Keratinocyte (primary cell): ENCODE measurements around the gene ZNF205. TPM values are rescaled to one million over a fixed set of nuclear protein-coding genes. Genes with fewer than 3 reads are reported as not detected.

Source experiments
- DNase-seq: peaks from one replicate; pipeline ENCODE4 v3.0.0-alpha.2; 2011; ENCODE audit warnings: low read depth, missing footprints, low spot score
- FAIRE-seq: peaks from 2 replicates; lab custom pipeline; 2011; peaks lifted over from hg19 to GRCh38; lab: Jason Lieb, UNC
- H2AFZ ChIP-seq: 2 replicates; pipeline ENCODE4 v1.6.0; 2012; ENCODE audit warnings: low read length, control low read depth, inconsistent platforms; ENCODE audit not compliant: control insufficient read depth
- H3K27ac ChIP-seq: 2 replicates; pipeline ENCODE4 v1.5.1; 2011; ENCODE audit warnings: low read length; ENCODE audit not compliant: control insufficient read depth, insufficient read depth
- H3K27me3 ChIP-seq: 3 replicates; pipeline ENCODE4 v1.6.0; 2011; ENCODE audit warnings: low read length; ENCODE audit not compliant: control insufficient read depth, insufficient read depth; ENCODE audit errors: extremely low read depth
- H3K36me3 ChIP-seq, 2 experiments: 2 replicates in 1 of 2; 3 replicates in 1 of 2; pipeline ENCODE4 v1.5.1; 2011; ENCODE audit warnings: low read length in 2 of 2, mild to moderate bottlenecking in 1 of 2; ENCODE audit not compliant: control insufficient read depth in 2 of 2, insufficient read depth in 2 of 2; ENCODE audit errors: extremely low read depth in 1 of 2
- H3K4me1 ChIP-seq: 3 replicates; pipeline ENCODE4 v1.5.1; 2011; ENCODE audit warnings: low read length; ENCODE audit not compliant: control insufficient read depth, insufficient read depth; ENCODE audit errors: extremely low read depth
- H3K4me2 ChIP-seq: 3 replicates; pipeline ENCODE4 v1.6.0; 2011; ENCODE audit warnings: low read depth, low read length; ENCODE audit not compliant: control insufficient read depth, insufficient read depth; ENCODE audit errors: extremely low read depth
- H3K4me3 ChIP-seq, 3 experiments: fragments of 200-600 bp in 1 of 3; sonication (generic) in 1 of 3; 2 replicates in 2 of 3; 3 replicates in 1 of 3; pipeline ENCODE4 v1.5.1; 2011 to 2016; ENCODE audit warnings: low read length in 3 of 3, mild to moderate bottlenecking in 3 of 3, control low read depth in 2 of 3, inconsistent platforms in 1 of 3, low read depth in 1 of 3, mixed read lengths in 1 of 3, mixed run types in 1 of 3, moderate library complexity in 1 of 3; ENCODE audit not compliant: control insufficient read depth in 2 of 3, insufficient read depth in 2 of 3; ENCODE audit errors: extremely low read depth in 1 of 3
- H3K79me2 ChIP-seq: 2 replicates; pipeline ENCODE4 v1.6.0; 2012; ENCODE audit warnings: low read length; ENCODE audit not compliant: control insufficient read depth, insufficient read depth
- H3K9ac ChIP-seq: 3 replicates; pipeline ENCODE4 v1.6.0; 2011; ENCODE audit warnings: low read length; ENCODE audit not compliant: control insufficient read depth, insufficient read depth; ENCODE audit errors: extremely low read depth
- H3K9me1 ChIP-seq: 3 replicates; pipeline ENCODE4 v1.6.0; 2011; ENCODE audit warnings: low read length; ENCODE audit not compliant: control insufficient read depth, insufficient read depth; ENCODE audit errors: extremely low read depth
- H3K9me3 ChIP-seq: 2 replicates; pipeline ENCODE4 v1.5.1; 2012; ENCODE audit warnings: low read depth, low read length; ENCODE audit not compliant: control insufficient read depth
- H4K20me1 ChIP-seq: 3 replicates; pipeline ENCODE4 v1.6.0; 2011; ENCODE audit warnings: low read length; ENCODE audit not compliant: control insufficient read depth, insufficient read depth; ENCODE audit errors: extremely low read depth
- EZH2 ChIP-seq: IDR thresholded peaks from one replicate; pipeline ENCODE4 v1.6.1; 2012; ENCODE audit warnings: inconsistent platforms, mild to moderate bottlenecking, low read length, moderate library complexity
- dilution Hi-C: fragments of 300-500 bp; cut with MboI; formaldehyde crosslinking; loops from one replicate; pipeline ENCODE4 v1.7.0; 2020; ENCODE audit warnings: low sequenced_read_pairs; ENCODE audit not compliant: extremely low pct_ligation_motif_present
- polyA minus RNA-seq, 3 experiments: library from RNA; depleted of rRNA, polyadenylated mRNA; stranded (reverse); fragments of >200 nt; gene quantifications; 1 replicate in 1 of 3; 2 replicates in 1 of 3; 3 replicates in 1 of 3; pipeline ENCODE4 v1.2.3, GENCODE V29; 2011
- polyA plus RNA-seq, 5 experiments: library from polyadenylated mRNA; depleted of rRNA in 3 of 5; stranded (reverse) in 3 of 5; stranded (forward) in 1 of 5; unstranded in 1 of 5; fragments of >200 nt; gene quantifications; 1 replicate in 1 of 5; 2 replicates in 3 of 5; 3 replicates in 1 of 5; pipeline versions ENCODE4 v1.2.1 to v1.2.3, GENCODE V29; 2011 to 2012; ENCODE audit warnings: missing spikeins in 2 of 5, low read depth in 1 of 5, low replicate concordance in 1 of 5
- TF ChIP-seq, protein P1 (sequence below), 3 experiments: IDR thresholded peaks in 1 of 3; conservative IDR thresholded peaks in 1 of 3; optimal IDR thresholded peaks in 1 of 3; 2 replicates in 2 of 3; 3 replicates in 1 of 3; pipeline versions ENCODE3 to v1.5.1; 2011; ENCODE audit warnings: low read length in 3 of 3, mild to moderate bottlenecking in 3 of 3, moderate library complexity in 2 of 3, control low read depth in 1 of 3, inconsistent platforms in 1 of 3; ENCODE audit not compliant: insufficient read depth in 2 of 3; ENCODE audit errors: extremely low read depth in 1 of 3

The ZNF205 gene
- polyA plus RNA-seq = 6.0 to 8.7 TPM (median 8.1 TPM) in 3 replicates
- polyA plus RNA-seq (2011; ENCODE audit: low read depth) = 5.8 TPM
- polyA plus RNA-seq (2011; cell fraction: cytosol; rRNA removed) = 5.4 and 14.2 TPM in 2 replicates
- 10.3 and 13.3 TPM in 2 replicates for polyA plus RNA-seq (2011; cell fraction: nucleus; rRNA removed)
- polyA plus RNA-seq (2012; ENCODE audit: low replicate concordance) = 6.9 and 10.2 TPM in 2 replicates
- polyA minus RNA-seq = 2.6 to 4.1 TPM (median 4.0 TPM) in 3 replicates
- polyA minus RNA-seq (2011; cell fraction: cytosol; rRNA and poly(A)+ RNA removed) = 16.9 TPM
- 6.2 and 8.1 TPM in 2 replicates for polyA minus RNA-seq (2011; cell fraction: nucleus; rRNA and poly(A)+ RNA removed)

DNA sequence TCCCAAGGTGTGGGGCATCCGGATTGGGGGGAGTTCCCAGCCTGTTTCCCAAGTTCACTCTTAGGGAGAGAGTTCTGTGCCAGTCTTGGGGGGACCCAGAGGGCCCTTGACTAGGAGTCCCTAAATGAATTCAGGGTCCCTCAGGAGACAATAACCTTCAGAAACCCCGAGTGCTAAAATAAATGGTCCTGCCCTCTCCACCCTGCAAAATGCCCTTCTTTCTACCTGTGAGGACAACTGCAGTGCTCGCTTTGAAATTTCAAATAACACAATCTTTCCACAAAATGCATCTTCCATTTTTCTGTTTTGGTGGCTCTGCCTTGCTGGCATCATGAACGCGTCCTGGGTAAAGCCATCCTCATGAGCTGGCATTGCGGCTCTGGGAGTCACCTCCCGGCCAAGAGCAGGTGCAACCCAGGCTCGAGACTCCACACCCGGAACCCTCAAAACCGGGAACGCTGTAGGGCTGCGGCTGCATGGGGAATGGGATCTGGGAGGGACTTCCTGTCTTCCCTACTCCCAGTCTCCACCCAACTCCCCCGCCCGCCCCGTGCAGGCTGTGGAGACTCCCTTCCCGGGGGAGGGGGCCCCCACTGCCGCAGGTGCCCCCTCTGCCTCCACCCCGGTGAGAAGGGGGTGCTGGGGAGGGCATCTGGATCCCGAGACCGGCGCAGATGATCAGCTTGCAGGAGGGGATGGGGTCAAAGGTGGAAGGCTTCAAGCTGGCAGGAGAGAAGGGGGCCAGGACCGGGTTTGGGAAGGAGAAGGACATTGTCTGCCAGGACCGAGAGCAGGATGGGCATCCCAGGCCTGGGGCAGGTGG is at the start of gene ZNF205:
Gene ZNF205 (plus strand): TSS at position 529 of the 823 bp plus-strand sequence. CDS start 845 bp downstream, outside the sequence.
- Histone ChIP-seq H3K36me3 (peaks cover 0 to 9% of the 10 kb centered on the region in 2 experiments), H3K79me2 (peaks cover 21% of the 10 kb centered on the region), H3K9me1 (no peaks in the 10 kb centered on the region), H3K4me2 (peak within 1 kb of the TSS; percentile 70), H3K9me3 (no peaks in the 10 kb centered on the region), H3K9ac (peak within 1 kb of the TSS; percentile 76), H4K20me1 (no peaks in the 10 kb centered on the region), H3K4me3 (peak within 1 kb of the TSS; percentile 69 to 88 (median 82)), H2AFZ (peak within 1 kb of the TSS; percentile 69), H3K4me1 (peaks cover 10% of the 10 kb centered on the region), H3K27me3 (no peaks in the 10 kb centered on the region), H3K27ac (no peak within 1 kb of the TSS)
- no peak for TF ChIP-seq EZH2
- TF ChIP-seq, protein P1, sequence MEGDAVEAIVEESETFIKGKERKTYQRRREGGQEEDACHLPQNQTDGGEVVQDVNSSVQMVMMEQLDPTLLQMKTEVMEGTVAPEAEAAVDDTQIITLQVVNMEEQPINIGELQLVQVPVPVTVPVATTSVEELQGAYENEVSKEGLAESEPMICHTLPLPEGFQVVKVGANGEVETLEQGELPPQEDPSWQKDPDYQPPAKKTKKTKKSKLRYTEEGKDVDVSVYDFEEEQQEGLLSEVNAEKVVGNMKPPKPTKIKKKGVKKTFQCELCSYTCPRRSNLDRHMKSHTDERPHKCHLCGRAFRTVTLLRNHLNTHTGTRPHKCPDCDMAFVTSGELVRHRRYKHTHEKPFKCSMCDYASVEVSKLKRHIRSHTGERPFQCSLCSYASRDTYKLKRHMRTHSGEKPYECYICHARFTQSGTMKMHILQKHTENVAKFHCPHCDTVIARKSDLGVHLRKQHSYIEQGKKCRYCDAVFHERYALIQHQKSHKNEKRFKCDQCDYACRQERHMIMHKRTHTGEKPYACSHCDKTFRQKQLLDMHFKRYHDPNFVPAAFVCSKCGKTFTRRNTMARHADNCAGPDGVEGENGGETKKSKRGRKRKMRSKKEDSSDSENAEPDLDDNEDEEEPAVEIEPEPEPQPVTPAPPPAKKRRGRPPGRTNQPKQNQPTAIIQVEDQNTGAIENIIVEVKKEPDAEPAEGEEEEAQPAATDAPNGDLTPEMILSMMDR (optimal IDR thresholded peaks at IDR 0.05 in 1 of 3, IDR thresholded peaks at IDR 0.05 in 1 of 3, conservative IDR thresholded peaks at IDR 0.05 in 1 of 3; ENCODE audit: extremely low read depth in 1 of 3, insufficient read depth in 2 of 3, low read length in 3 of 3) = no peak
- dilution Hi-C loops = no loop called here
- no peak for FAIRE-seq
- DNase-seq = no peak

DNA sequence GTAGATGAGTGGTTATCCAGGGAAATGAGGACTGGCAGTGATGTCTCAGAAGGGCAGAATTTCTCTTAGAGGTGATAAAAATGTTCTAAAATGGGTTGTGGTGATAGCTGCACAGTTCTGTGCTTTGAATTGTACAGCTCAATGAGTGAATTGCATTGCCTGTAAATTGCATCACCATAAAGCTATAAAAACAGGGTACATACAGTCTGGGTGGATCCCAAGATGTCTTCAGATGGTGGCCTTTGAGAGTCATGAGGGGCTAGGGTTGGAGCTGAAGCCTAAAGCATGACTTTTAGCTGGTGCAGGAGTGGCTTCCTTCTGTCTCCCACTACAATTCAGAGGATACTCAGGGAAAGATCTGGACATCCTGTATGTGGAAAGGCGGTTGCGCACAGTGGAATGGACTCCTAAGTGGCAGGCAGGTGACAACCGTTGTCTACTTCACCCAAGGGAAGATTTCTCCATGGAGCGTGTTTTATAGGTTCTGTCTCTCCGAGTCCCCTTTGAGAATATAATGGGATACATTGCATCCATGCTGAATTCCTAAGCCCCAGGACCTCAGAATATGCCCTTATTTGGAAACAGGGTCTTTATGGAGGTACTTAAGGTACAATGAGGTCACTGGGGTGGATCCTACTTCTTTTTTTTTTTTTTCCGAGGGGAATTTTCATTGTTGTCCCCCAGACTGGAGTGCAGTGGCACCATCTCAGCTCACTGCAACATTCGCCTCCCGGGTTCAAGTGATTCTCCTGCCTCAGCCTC is 48.6 kb upstream of the ZNF205 start:
- Histone ChIP-seq H3K79me2 (no peaks in the 10 kb centered on the region), H3K9me1 (no peaks in the 10 kb centered on the region), H3K4me1 (peaks cover 11% of the 10 kb centered on the region), H4K20me1 (no peaks in the 10 kb centered on the region), H3K4me2 (no peak overlapping the region), H3K4me3 (no peak overlapping the region), H2AFZ (no peak overlapping the region), H3K27ac (no peak overlapping the region), H3K36me3 (no peaks in the 10 kb centered on the region), H3K27me3 (no peaks in the 10 kb centered on the region), H3K9me3 (no peaks in the 10 kb centered on the region), H3K9ac (no peak overlapping the region)
- TF ChIP-seq, protein P1 (optimal IDR thresholded peaks at IDR 0.05 in 1 of 3, IDR thresholded peaks at IDR 0.05 in 1 of 3, conservative IDR thresholded peaks at IDR 0.05 in 1 of 3; ENCODE audit: extremely low read depth in 1 of 3, insufficient read depth in 2 of 3, low read length in 3 of 3) = no peak
- DNase-seq (no peak), FAIRE-seq (no peak)
- dilution Hi-C loops = no loop called here
